Adrenal gland (tissue), 12 donors: Measurements from ENCODE around the gene ISX. TPM values are rescaled to one million over a fixed set of nuclear protein-coding genes. Genes with fewer than 3 reads are reported as not detected.

Experiments used
- DNase-seq, 7 donors: peaks; one replicate each; pipeline ENCODE4 v3.0.0-alpha.2; 2019 to 2020
- H3K27ac ChIP-seq, 5 donors: fragments of 200-600 bp; sonication (generic) in 4 of 5; 1 replicate in 3 of 5; 2 replicates in 2 of 5; pipeline versions ENCODE4 v1.5.1 to v1.8.0; 2016 to 2020; ENCODE audit warnings: mild to moderate bottlenecking in 1 of 5
- H3K27me3 ChIP-seq: fragments of 200-600 bp; 2 replicates; pipeline ENCODE4 v1.8.0; 2021
- H3K36me3 ChIP-seq, 2 donors: fragments of 200-600 bp; replicated peaks in 1 of 2; 1 replicate in 1 of 2; 2 replicates in 1 of 2; pipeline versions ENCODE4 v1.5.1 to v1.8.0; 2018 to 2022
- H3K4me1 ChIP-seq, 2 donors: fragments of 200-600 bp; replicated peaks in 1 of 2; 1 replicate in 1 of 2; 2 replicates in 1 of 2; pipeline versions ENCODE4 v1.5.1 to v1.8.0; 2018 to 2021
- H3K4me3 ChIP-seq, 4 donors: fragments of 200-600 bp; sonication (generic) in 3 of 4; one replicate each; pipeline ENCODE4 v1.5.1; 2016 to 2018
- H3K9me3 ChIP-seq, 3 donors: fragments of 200-600 bp; sonication (generic) in 1 of 3; replicated peaks in 1 of 3; 1 replicate in 2 of 3; 2 replicates in 1 of 3; pipeline versions ENCODE4 v1.5.1 to v1.8.0; 2016 to 2021
- CTCF ChIP-seq, 6 experiments: fragments of 450-650 bp in 4 of 6; fragments of 200-600 bp in 2 of 6; sonication (generic) in 1 of 6; IDR thresholded peaks; 1 replicate in 5 of 6; 2 replicates in 1 of 6; pipeline versions ENCODE4 v1.5.1 to v1.8.0; 2016 to 2021; ENCODE audit warnings: antibody characterized with exemption in 6 of 6, mild to moderate bottlenecking in 2 of 6, moderate library complexity in 1 of 6
- POLR2A ChIP-seq, 2 donors: fragments of 450-650 bp; IDR thresholded peaks; one replicate each; pipeline ENCODE4 v1.6.1; 2017; ENCODE audit warnings: antibody characterized with exemption in 2 of 2, mild to moderate bottlenecking in 2 of 2, moderate library complexity in 1 of 2
- WGBS, 4 donors: extraction: QIAGEN DNeasy Blood & Tissue Kit in 2 of 4; methylation state at CpG; one replicate each; pipeline versions ENCODE4 v1.1.5 to v1.1.7; 2013 to 2017; 5-methylcytosine and 5-hydroxymethylcytosine counted together
- intact Hi-C, 2 donors: fragments of 100-400 bp; cut with DNase I; formaldehyde crosslinking; loops; one replicate each; pipeline versions ENCODE4 v1.14.1 to v1.15.0; 2022 to 2023
- polyA plus RNA-seq, 3 donors: library from polyadenylated mRNA; stranded (reverse); fragments of 200-250 nt in 2 of 3; fragments of 350-450 nt in 1 of 3; fragmentation: Illumina TruSeq in 1 of 3; extraction: RNeasy Lipid Tissue Mini Kit (QIAGEN cat#74804) in 1 of 3; gene quantifications; one replicate each; pipeline ENCODE4 v1.2.3, GENCODE V29; 2013 to 2014
- total RNA-seq, 9 donors: library from RNA; depleted of rRNA in 4 of 9; stranded (reverse); fragments of >200 nt in 4 of 9; fragments of 120-200 nt in 1 of 9; fragmentation: NEBNext Ultra II Directional in 1 of 9; extraction: Animal tissue kit (Norgen Biotek cat#: 25700) in 1 of 9; gene quantifications; one replicate each; pipeline versions ENCODE4 v1.1.0 to v1.2.4, GENCODE V29; 2013 to 2023
- donor health status: healthy with polysubstance abuse.
- donor health status: Bipolar disorder and iron deficiency.
- donor health status: DM: yes; HTN: yes; CAD: no.
- donor health status: DM: no; HTN: no; CAD: no.
- donor health status: DM: no; HTN: no; CAD: no.
- donor health status: DM: yes; HTN: yes; CAD: no.

Gene ISX
- total and polyA plus RNA-seq, 12 donors: 0.08 TPM; not detected in 11

DNA sequence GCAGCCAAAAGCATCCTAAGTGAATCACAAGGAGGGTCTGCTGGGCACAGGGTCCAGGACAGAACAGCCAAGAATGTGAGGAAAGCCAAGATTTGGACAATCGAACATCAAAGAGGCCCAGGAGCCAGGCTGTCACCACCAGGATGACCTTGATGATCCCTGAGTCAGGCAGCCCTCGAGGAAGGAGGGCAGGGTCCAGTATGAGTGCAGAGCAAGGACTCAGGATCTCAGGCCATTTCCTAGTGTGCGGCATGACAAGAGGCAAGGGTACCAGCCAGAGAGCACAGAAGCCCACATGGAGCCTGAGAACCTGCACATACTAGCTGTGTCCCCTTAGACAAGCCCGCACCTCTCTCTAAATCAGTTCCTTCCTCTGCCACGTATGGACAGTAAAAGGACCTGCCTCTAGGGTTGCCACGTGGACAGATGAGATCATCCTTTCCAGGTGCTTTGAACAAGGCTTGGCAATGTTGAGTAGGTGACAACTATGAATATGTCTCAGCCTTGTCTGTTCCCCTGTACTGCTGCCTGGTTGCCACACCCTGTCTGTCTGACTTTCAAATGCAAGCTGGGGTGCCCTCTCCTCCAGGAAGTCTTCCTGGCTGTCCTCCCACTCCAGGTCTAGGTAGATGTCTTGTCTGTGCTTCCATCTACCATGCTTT is 32.2 kb upstream of the ISX start:
- Histone ChIP-seq H3K36me3 (no peaks in the 10 kb centered on the region), H3K9me3 (no peaks in the 10 kb centered on the region), H3K4me1 (no peaks in the 10 kb centered on the region), H3K27ac (no peak overlapping the region), H3K27me3 (peaks cover 4% of the 10 kb centered on the region), H3K4me3 (no peak overlapping the region)
- 63 to 81% (median 68%) methylated on average over 4 to 6 of the region's 6 CpGs for WGBS, 4 donors
- intact Hi-C loops: no loop called here
- DNase-seq: no peak
- no peak for TF ChIP-seq CTCF (IDR thresholded peaks at IDR 0.05)
- no peak for TF ChIP-seq POLR2A (IDR thresholded peaks at IDR 0.05)

- H3K36me3 ChIP-seq: no peaks in the 10 kb centered on the region
- H3K27me3 ChIP-seq: peaks cover 4% of the 10 kb centered on the region
- no peaks in the 10 kb centered on the region for H3K4me1 ChIP-seq
- H3K9me3 ChIP-seq: no peaks in the 10 kb centered on the region
- intact Hi-C loops: no loop called here
- DNase-seq: no peak
- H3K27ac ChIP-seq: no peak overlapping the region
- H3K4me3 ChIP-seq: no peak overlapping the region
- TF ChIP-seq CTCF (IDR thresholded peaks at IDR 0.05): no peak
- no peak for TF ChIP-seq POLR2A (IDR thresholded peaks at IDR 0.05)
- WGBS, 4 donors: 34 to 58% (median 39%) methylated on average over 3 of the region's 3 CpGs
Measured at GRCh38 chr22:35034963-35035362, 31.0 kb upstream of the ISX start.

- Histone ChIP-seq H3K4me3 (no peak overlapping the region), H3K27ac (no peak overlapping the region), H3K9me3 (no peaks in the 10 kb centered on the region), H3K36me3 (no peaks in the 10 kb centered on the region), H3K4me1 (no peaks in the 10 kb centered on the region), H3K27me3 (no peaks in the 10 kb centered on the region)
- 51 to 64% (median 55%) methylated on average over 4 of the region's 4 CpGs for WGBS, 4 donors
- DNase-seq: no peak
- intact Hi-C loops: no loop called here
- no peak for TF ChIP-seq POLR2A (IDR thresholded peaks at IDR 0.05)
- TF ChIP-seq CTCF (IDR thresholded peaks at IDR 0.05): no peak
Measured at GRCh38 chr22:35037089-35037488, 28.9 kb upstream of the ISX start.

DNA sequence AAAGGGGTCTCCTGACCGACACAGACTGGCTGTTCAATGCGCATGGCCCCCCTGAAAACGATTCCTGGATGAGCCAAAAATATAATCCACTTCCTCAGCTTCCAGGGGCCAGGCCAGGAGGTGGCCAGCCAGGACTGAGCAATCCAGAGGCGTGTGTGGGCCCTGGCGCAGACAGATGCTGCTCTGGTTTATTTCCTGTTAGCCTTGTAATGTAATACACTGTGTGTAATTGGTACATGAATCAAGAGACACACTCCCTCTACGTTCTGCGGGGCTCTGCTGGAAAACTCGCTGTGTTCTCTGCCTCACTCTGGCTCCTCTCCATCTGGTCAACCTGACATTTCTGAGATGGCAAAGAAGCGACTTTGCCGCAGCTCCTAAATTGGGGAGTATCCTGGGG is 26.3 kb upstream of the ISX start:
- peak in 1 of 7 donors; percentile 76 for DNase-seq
- WGBS, 4 donors: 40 to 50% (median 43%) methylated on average over 10 of the region's 10 CpGs
- H3K4me1 ChIP-seq: no peaks in the 10 kb centered on the region
- H3K27me3 ChIP-seq: no peaks in the 10 kb centered on the region
- intact Hi-C loops: no loop called here
- no peak overlapping the region for H3K27ac ChIP-seq
- no peaks in the 10 kb centered on the region for H3K9me3 ChIP-seq
- no peak overlapping the region for H3K4me3 ChIP-seq
- TF ChIP-seq POLR2A (IDR thresholded peaks at IDR 0.05) (no peak), CTCF (IDR thresholded peaks at IDR 0.05) (no peak)
- H3K36me3 ChIP-seq: no peaks in the 10 kb centered on the region
